HG02840 (cell line): Measurements from ENCODE around the gene CIAO2B.
"Not testable (repeated sequence)": the region's sequence is repeated elsewhere in the genome, so short reads cannot be mapped to it uniquely, and the experiment has no call there.

Experiments used
- ATAC-seq: cut with Tn5 transposase; IDR thresholded peaks from one replicate; pipeline ENCODE4 v1.9.1; 2021; ENCODE audit warnings: mild to moderate bottlenecking, moderate library complexity, moderate number of reproducible peaks; ENCODE audit not compliant: unreplicated experiment, low FRiP score

Gene CIAO2B

GRCh38 chr16:66939366-66939765, 5.2 kb upstream of the CIAO2B start:
- no peak for ATAC-seq

- ATAC-seq, result no peak
Observed at GRCh38 chr16:66937725-66938337, 3.6 kb upstream of the CIAO2B start.

- no peak for ATAC-seq
Observed at GRCh38 chr16:66936889-66937554, 2.8 kb upstream of the CIAO2B start.

GRCh38 chr16:66936462-66936861, 2.3 kb upstream of the CIAO2B start:
- ATAC-seq, result no peak

GRCh38 chr16:66935314-66936011, 1.3 kb upstream of the CIAO2B start, which contains the start of gene CES2:
TSS of gene CES2 (plus strand) at chr16:66935516. CDS start at chr16:66935636, 120 bp downstream.
- ATAC-seq, result no peak

- ATAC-seq, result not testable (repeated sequence)
Observed at GRCh38 chr16:66934839-66935313, 674 bp upstream of the CIAO2B start.

- ATAC-seq, result peak; percentile 6
Observed at GRCh38 chr16:66933776-66934137, 445 bp downstream of the CIAO2B start.

- ATAC-seq, result no peak
Observed at GRCh38 chr16:66932076-66932475, 2.1 kb downstream of the CIAO2B start.

- no peak for ATAC-seq
Observed at GRCh38 chr16:66931665-66932064, 2.5 kb downstream of the CIAO2B start.

DNA sequence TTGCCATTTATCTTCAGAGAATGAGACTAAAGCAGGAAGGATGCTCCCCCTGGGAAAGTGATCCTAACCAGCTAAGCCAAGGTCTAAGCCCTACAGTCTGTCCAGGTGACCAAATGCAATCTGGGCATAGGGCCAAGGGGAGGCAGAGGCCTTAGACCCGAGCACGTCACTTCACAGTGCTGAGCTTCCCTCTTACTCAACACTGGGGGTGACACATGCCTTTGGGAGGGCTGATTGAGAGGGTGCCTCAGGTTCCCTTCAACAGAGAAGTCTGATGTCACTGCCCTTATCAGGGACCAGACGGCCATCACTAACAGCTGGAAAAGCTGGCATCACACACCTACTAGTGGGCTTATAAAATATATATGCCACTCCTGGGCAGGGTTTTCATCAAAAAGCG, 4.0 kb downstream of the CIAO2B start:
- ATAC-seq, result no peak

DNA sequence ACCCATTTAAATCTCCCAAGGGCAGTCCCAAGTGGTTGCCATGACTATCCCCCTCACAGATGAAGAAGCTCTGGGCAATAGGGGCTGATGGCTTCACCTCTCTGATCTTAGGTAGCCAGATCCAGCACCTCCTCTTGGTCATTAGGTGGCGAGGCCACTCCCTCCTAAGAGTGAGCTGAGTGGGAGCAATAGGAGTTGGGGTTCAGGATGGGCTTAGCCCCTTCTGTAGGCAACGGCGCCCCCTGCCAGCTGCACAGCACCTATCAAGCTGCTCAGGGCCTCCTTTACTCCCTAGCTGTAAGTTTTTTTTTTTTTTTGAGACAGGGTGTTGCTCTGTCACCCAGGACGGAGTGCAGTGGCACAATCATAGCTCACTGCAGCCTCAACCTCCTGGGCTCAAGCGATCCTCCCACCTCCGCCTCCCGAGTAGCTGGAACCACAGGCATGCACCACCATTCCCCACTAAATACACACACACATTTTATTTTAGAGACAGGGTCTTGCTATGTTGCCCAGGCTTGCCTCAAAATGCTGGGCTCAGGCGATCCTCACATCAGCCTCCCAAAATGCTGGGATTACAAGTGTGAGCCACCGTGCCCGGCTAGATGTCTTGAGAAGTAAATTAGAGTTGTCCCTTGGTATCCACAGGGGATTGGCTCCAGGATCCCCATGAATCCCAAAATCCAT, 5.4 kb downstream of the CIAO2B start:
- ATAC-seq, result no peak

GRCh38 chr16:66927918-66928649, 6.1 kb downstream of the CIAO2B start:
- no peak for ATAC-seq

- no peak for ATAC-seq
Observed at GRCh38 chr16:66926961-66927436, 7.2 kb downstream of the CIAO2B start.

DNA sequence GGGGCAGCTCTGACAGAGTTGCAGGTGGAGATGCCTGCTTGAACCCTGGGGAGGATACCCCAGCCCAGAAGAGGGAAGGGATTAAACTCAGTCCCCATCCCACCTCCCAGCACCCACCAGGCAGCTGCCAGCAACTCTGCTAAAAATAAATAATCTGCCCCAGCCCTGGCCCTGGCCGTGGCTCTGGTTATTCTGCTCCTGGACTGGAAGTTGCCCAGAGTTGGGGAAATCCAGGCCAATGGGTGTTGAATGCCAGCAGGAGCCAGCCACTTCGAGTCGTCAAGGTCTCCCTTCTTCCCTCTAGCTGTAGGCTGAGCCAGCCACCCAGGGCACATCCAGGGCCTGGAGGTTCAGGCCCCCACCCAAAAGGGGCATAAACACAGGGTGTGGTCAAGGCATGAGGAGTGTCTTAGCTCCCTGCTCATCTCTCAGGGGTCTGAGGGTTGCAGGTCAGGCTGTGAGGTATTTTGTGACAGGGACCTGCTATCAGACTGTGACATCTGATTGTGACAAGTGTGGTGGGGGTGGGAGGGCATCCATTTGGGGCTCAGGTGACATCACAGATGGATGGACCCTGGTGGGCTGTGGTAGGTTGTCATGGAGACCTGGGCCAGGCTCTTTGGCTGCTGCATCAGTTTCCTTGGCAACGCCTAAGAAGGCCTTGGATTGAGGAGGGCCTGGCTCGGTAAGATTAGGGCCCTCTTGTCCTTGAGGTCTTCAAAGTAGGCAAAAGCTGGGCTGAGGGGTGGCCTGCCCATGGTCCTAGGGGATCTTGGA, 7.8 kb downstream of the CIAO2B start:
- ATAC-seq, result no peak

GRCh38 chr16:66925322-66925840, 8.8 kb downstream of the CIAO2B start, which contains the start of gene RRAD:
TSS of gene RRAD (minus strand) at chr16:66925535. CDS start at chr16:66925179, 356 bp downstream.
- ATAC-seq, result no peak

DNA sequence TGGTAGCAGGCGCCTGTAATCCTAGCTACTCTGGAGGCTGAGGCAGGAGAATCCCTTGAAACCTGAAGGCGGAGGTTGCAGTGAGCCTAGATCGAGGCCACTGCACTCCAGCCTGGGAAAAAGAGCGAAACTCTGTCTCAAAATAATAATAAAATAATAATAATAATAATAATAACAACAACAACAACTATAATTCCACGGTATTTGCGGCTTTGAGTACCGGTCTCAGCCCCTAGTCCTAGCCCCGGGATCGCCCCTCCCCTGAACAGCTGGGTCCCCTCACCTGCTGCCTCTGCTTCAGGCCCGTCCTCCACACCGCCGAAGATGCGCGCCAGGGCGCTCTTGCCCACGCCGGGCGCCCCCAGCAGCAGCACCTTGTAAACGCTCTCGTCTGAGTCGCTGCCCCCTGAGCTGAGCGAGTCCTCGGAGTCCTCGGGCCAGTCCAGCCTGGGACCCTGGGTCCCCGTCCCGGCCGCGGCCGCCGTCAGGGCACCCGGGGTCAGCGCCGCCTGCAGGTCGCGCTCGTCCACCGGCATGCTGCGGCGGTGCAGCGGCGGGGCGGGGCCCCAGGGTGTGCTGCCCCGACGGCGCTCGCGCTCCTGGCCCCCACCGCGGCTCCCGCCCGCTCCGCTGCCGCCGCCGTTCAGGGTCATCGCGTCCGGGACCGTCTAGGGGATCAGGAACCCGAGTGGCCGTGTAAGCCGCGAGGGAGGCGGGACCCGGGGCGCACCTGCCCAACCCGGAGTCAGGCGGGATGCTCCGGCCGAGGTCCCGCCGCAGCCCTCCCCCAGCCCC, 9.5 kb downstream of the CIAO2B start:
- no peak for ATAC-seq

- ATAC-seq, result no peak
Observed at GRCh38 chr16:66923866-66924265, 10.3 kb downstream of the CIAO2B start.

DNA sequence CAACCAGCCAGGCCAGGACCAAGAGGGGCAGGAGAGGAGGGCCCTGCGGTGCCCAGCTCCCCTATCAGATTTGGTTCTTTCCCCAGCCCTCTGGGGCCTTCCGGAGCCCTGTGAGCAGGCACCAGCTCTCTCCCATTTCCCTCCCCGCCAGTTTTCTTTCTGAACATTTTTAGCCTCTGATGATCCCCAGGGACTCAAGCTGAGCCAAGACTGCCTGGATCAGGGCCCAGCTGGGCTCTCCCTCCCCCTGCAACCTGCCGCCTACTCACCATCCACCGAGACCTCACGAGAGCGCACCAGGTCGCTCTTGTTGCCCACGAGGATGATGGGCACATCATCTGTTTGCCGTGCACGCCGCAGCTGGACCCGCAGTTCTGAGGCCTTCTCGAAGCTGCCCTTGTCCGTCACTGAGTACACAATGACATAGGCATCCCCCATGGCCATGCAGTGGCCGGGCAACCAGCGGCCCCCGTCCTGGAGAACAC, 10.9 kb downstream of the CIAO2B start:
- no peak for ATAC-seq
